HG03064 (cell line): ENCODE measurements around the gene IP6K2.

Experiments
- ATAC-seq: cut with Tn5 transposase; IDR thresholded peaks from one replicate; pipeline ENCODE4 v1.9.1; 2021; ENCODE audit warnings: low read depth; ENCODE audit not compliant: unreplicated experiment

The IP6K2 gene

GRCh38 chr3:48644898-48645760, 71.9 kb downstream of the IP6K2 start:
- ATAC-seq = no peak

GRCh38 chr3:48642605-48643004, 74.4 kb downstream of the IP6K2 start:
- ATAC-seq = no peak

GRCh38 chr3:48641396-48641795, 75.6 kb downstream of the IP6K2 start:
- ATAC-seq = no peak

- ATAC-seq = no peak
Measured at GRCh38 chr3:48639944-48640606, 76.9 kb downstream of the IP6K2 start.
